GM23338 (cell line): ENCODE measurements around the gene DDX25. TPM values are rescaled to one million over a fixed set of nuclear protein-coding genes. Genes with fewer than 3 reads are reported as not detected.

Experiments
- ATAC-seq: fragments of 200-7000 bp; cut with Tn5 transposase; 3 replicates; pipeline ENCODE4 v1.9.1; 2020
- DNase-seq: peaks from one replicate; pipeline ENCODE4 v3.0.0-alpha.2; 2015; ENCODE audit warnings: low spot score
- H2AFZ ChIP-seq: fragments of 200-600 bp; sonication (generic); 2 replicates; pipeline ENCODE4 v1.8.0; 2016; ENCODE audit warnings: antibody characterized with exemption, mild to moderate bottlenecking, moderate library complexity
- H3F3A ChIP-seq: fragments of 200-600 bp; sonication (generic); replicated peaks from 2 replicates; pipeline ENCODE4 v1.8.0; 2017; ENCODE audit warnings: antibody characterized with exemption, mixed run types, low read depth
- H3K27ac ChIP-seq: fragments of 200-600 bp; sonication (generic); 2 replicates; pipeline ENCODE4 v1.6.1; 2016; ENCODE audit warnings: low read depth
- H3K27me3 ChIP-seq: fragments of 200-600 bp; sonication (generic); 2 replicates; pipeline ENCODE4 v1.8.0; 2016; ENCODE audit warnings: mild to moderate bottlenecking, mixed run types, moderate library complexity; ENCODE audit not compliant: insufficient read depth
- H3K36me3 ChIP-seq: fragments of 200-600 bp; sonication (generic); 2 replicates; pipeline ENCODE4 v1.8.0; 2016; ENCODE audit warnings: mild to moderate bottlenecking; ENCODE audit not compliant: insufficient read depth
- H3K4me1 ChIP-seq: fragments of 200-600 bp; sonication (generic); 2 replicates; pipeline ENCODE4 v1.8.0; 2016; ENCODE audit warnings: mild to moderate bottlenecking, moderate library complexity; ENCODE audit not compliant: insufficient read depth
- H3K4me2 ChIP-seq: fragments of 200-600 bp; sonication (generic); 2 replicates; pipeline ENCODE4 v1.7.1; 2017; ENCODE audit warnings: mixed run types
- H3K4me3 ChIP-seq: fragments of 200-600 bp; sonication (generic); 2 replicates; pipeline ENCODE4 v1.6.1; 2016; ENCODE audit warnings: mixed run types
- H3K79me2 ChIP-seq: fragments of 200-600 bp; sonication (generic); replicated peaks from 2 replicates; pipeline ENCODE4 v1.8.0; 2017; ENCODE audit warnings: mild to moderate bottlenecking; ENCODE audit not compliant: insufficient read depth
- H3K9me2 ChIP-seq: fragments of 200-600 bp; sonication (generic); 2 replicates; pipeline ENCODE4 v1.8.0; 2017; ENCODE audit not compliant: insufficient read depth
- H4K20me1 ChIP-seq: fragments of 200-600 bp; sonication (generic); replicated peaks from 2 replicates; pipeline ENCODE4 v1.8.0; 2017; ENCODE audit warnings: mild to moderate bottlenecking; ENCODE audit not compliant: insufficient read depth
- H3K27ac Mint-ChIP-seq: 2 replicates; pipeline ENCODE4 v1.8.0; 2020; ENCODE audit warnings: inconsistent platforms, mild to moderate bottlenecking, moderate library complexity, mixed read lengths
- H3K27me3 Mint-ChIP-seq: 3 replicates; pipeline ENCODE4 v1.8.0; 2022; ENCODE audit warnings: low read depth, mild to moderate bottlenecking, moderate library complexity, mixed read lengths, inconsistent platforms; ENCODE audit not compliant: insufficient read depth, poor library complexity
- H3K36me3 Mint-ChIP-seq: 3 replicates; pipeline ENCODE4 v1.8.0; 2021; ENCODE audit warnings: low read depth, mild to moderate bottlenecking, inconsistent platforms, moderate library complexity, mixed read lengths
- H3K4me1 Mint-ChIP-seq: 3 replicates; pipeline ENCODE4 v1.8.0; 2020; ENCODE audit warnings: mild to moderate bottlenecking, inconsistent platforms, mixed read lengths
- H3K4me3 Mint-ChIP-seq: 3 replicates; pipeline ENCODE4 v1.8.0; 2021; ENCODE audit warnings: moderate library complexity, mild to moderate bottlenecking, inconsistent platforms, mixed read lengths
- H3K9me3 Mint-ChIP-seq: 3 replicates; pipeline ENCODE4 v1.8.0; 2020; ENCODE audit warnings: moderate library complexity, mild to moderate bottlenecking, inconsistent platforms, mixed read lengths
- CREB1 ChIP-seq: fragments of 250-450 bp; sonication (Bioruptor Pico); IDR thresholded peaks from 2 replicates; pipeline ENCODE4 v1.5.0; 2020; ENCODE audit warnings: low read depth, mild to moderate bottlenecking, moderate library complexity
- CTCF ChIP-seq, 2 experiments: fragments of 200-600 bp in 1 of 2; sonication (generic) in 1 of 2; conservative IDR thresholded peaks; 2 replicates each; pipeline versions ENCODE4 v1.5.1 to v1.6.1; 2016 to 2017; ENCODE audit warnings: antibody characterized with exemption in 2 of 2, low read depth in 2 of 2, mild to moderate bottlenecking in 2 of 2, moderate library complexity in 1 of 2
- ETS1 ChIP-seq: IDR thresholded peaks from 2 replicates; pipeline ENCODE4 v1.6.1; 2016; ENCODE audit warnings: antibody characterized with exemption
- EZH2 ChIP-seq: fragments of 200-600 bp; sonication (generic); IDR thresholded peaks from one replicate; pipeline ENCODE4 v1.8.0; 2017; ENCODE audit warnings: antibody characterized with exemption, mild to moderate bottlenecking, low read depth; ENCODE audit not compliant: unreplicated experiment
- JUNB ChIP-seq: IDR thresholded peaks from one replicate; pipeline ENCODE4 v1.6.1; 2016; ENCODE audit warnings: antibody characterized with exemption; ENCODE audit not compliant: unreplicated experiment
- NANOG ChIP-seq: IDR thresholded peaks from 2 replicates; pipeline ENCODE4 v1.6.1; 2016; ENCODE audit warnings: antibody characterized with exemption, borderline replicate concordance
- POLR2AphosphoS5 ChIP-seq: IDR thresholded peaks from 2 replicates; pipeline ENCODE4 v1.6.1; 2016; ENCODE audit warnings: antibody characterized with exemption, low read depth
- STAT1 ChIP-seq: IDR thresholded peaks from one replicate; pipeline ENCODE4 v1.6.1; 2016; ENCODE audit warnings: antibody characterized with exemption; ENCODE audit not compliant: unreplicated experiment
- ZNF114 ChIP-seq: fragments of 250-450 bp; sonication (Bioruptor Pico); IDR thresholded peaks from 2 replicates; pipeline ENCODE4 v1.5.0; 2020; ENCODE audit warnings: mild to moderate bottlenecking, moderate library complexity
- ZNF331 ChIP-seq: fragments of 250-450 bp; sonication (Bioruptor Pico); IDR thresholded peaks from 2 replicates; pipeline ENCODE4 v1.5.0; 2020; ENCODE audit warnings: low read depth, mild to moderate bottlenecking, moderate library complexity
- ZNF462 ChIP-seq: fragments of 250-450 bp; sonication (Bioruptor Pico); IDR thresholded peaks from 2 replicates; pipeline ENCODE4 v1.5.0; 2020; ENCODE audit warnings: mild to moderate bottlenecking, moderate library complexity
- polyA plus RNA-seq: library from polyadenylated mRNA; unstranded; fragments of >200 nt; fragmentation: Nextera tagmentation; extraction: Ambion mirVana; gene quantifications from 2 replicates; pipeline ENCODE4 v1.2.1, GENCODE V29; 2016
- total RNA-seq: library from RNA; depleted of rRNA; stranded (reverse); fragments of >200 nt; shearing (Covaris generic); gene quantifications from 2 replicates; pipeline ENCODE4 v1.2.3, GENCODE V29; 2014

Gene DDX25
- total and polyA plus RNA-seq, 2 experiments from 2014 or later: 20.6 to 23.6 TPM

GRCh38 chr11:125904678-125905077 lies 370 bp downstream of the DDX25 start:
- Histone ChIP-seq H3K27me3 (peaks cover 19% of the 10 kb centered on the region), H3K4me2 (peak overlapping the region; percentile 89), H3K4me1 (no peaks in the 10 kb centered on the region), H3K4me3 (peak overlapping the region; percentile 88; the same call in 1 of the 2 replicates), H3K27ac (no peak overlapping the region), H3K9me2 (no peaks in the 10 kb centered on the region), H3K79me2 (peaks cover 29% of the 10 kb centered on the region), H2AFZ (peak overlapping the region; percentile 94; the same call in 1 of the 2 replicates), H4K20me1 (peaks cover 3% of the 10 kb centered on the region; the same call in 1 of the 2 replicates), H3F3A (peaks cover 15% of the 10 kb centered on the region; the same call in 1 of the 2 replicates), H3K36me3 (peaks cover 9% of the 10 kb centered on the region)
- no peak for DNase-seq
- no peak for ATAC-seq
- H3K4me1 Mint-ChIP-seq: peaks cover 12% of the 10 kb centered on the region
- H3K36me3 Mint-ChIP-seq: peaks cover 33% of the 10 kb centered on the region
- H3K4me3 Mint-ChIP-seq: peak overlapping the region; percentile 99
- H3K27me3 Mint-ChIP-seq: peaks cover 20% of the 10 kb centered on the region
- H3K27ac Mint-ChIP-seq: no peak overlapping the region
- TF ChIP-seq CREB1 (CRISPR knock-in tag) (no peak), ZNF331 (CRISPR knock-in tag) (no peak)
- no peaks in the 10 kb centered on the region; the same call in 1 of the 3 replicates for H3K9me3 Mint-ChIP-seq

- Histone ChIP-seq H4K20me1 (no peaks in the 10 kb centered on the region), H3K4me1 (no peaks in the 10 kb centered on the region), H3K36me3 (peaks cover 4% of the 10 kb centered on the region; the same call in 1 of the 2 replicates), H3K27ac (no peak overlapping the region), H3F3A (no peaks in the 10 kb centered on the region), H3K4me2 (no peak overlapping the region), H3K79me2 (no peaks in the 10 kb centered on the region), H3K4me3 (no peak overlapping the region), H3K9me2 (no peaks in the 10 kb centered on the region), H3K27me3 (peaks cover 6% of the 10 kb centered on the region), H2AFZ (no peak overlapping the region)
- Mint-ChIP-seq H3K27ac (no peak overlapping the region), H3K4me3 (no peak overlapping the region), H3K27me3 (peaks cover 5% of the 10 kb centered on the region), H3K9me3 (no peaks in the 10 kb centered on the region), H3K4me1 (peaks cover under 1% of the 10 kb centered on the region; the same call in 1 of the 3 replicates), H3K36me3 (peaks cover 20% of the 10 kb centered on the region)
- DNase-seq (no peak), ATAC-seq (no peak)
- no peak for TF ChIP-seq ZNF114 (CRISPR knock-in tag)
- TF ChIP-seq STAT1: no peak
- no peak for TF ChIP-seq ETS1
- TF ChIP-seq ZNF462 (CRISPR knock-in tag): no peak
- TF ChIP-seq CREB1 (CRISPR knock-in tag): no peak
- no peak for TF ChIP-seq JUNB
- no peak for TF ChIP-seq POLR2AphosphoS5
- no peak for TF ChIP-seq EZH2
- TF ChIP-seq CTCF (conservative IDR thresholded peaks at IDR 0.05; ENCODE audit: low read depth in 2 of 2): no peak
- no peak for TF ChIP-seq ZNF331 (CRISPR knock-in tag)
- TF ChIP-seq NANOG: no peak
Observed at GRCh38 chr11:125910226-125910849, 6.0 kb downstream of the DDX25 start.
